OCI-LY7 (cell line): ENCODE data around the gene PTGES3. TPM values are rescaled to one million over a fixed set of nuclear protein-coding genes. Genes with fewer than 3 reads are reported as not detected.

Experiments used
- BruUV-seq: library from RNA; stranded (reverse); fragments of 400-500 nt; replicated peaks from 2 replicates; lab custom pipeline; 2021; lab: Mats Ljungman, UMichigan
- CTCF ChIA-PET: fragments of 300-600 bp; sonication (Branson Sonifier 250); formaldehyde crosslinking; loops from one replicate; lab custom pipeline; 2022; ENCODE audit warnings: antibody characterized with exemption; ENCODE audit not compliant: unreplicated experiment; lab: Charles Lee
- POLR2A ChIA-PET: fragments of 300-600 bp; sonication (Branson Sonifier 250); formaldehyde crosslinking; loops from one replicate; lab custom pipeline; 2022; ENCODE audit warnings: antibody characterized with exemption; lab: Charles Lee
- DNase-seq: peaks from one replicate; pipeline ENCODE4 v3.0.0-alpha.2; 2015; ENCODE audit warnings: low spot score
- H2AFZ ChIP-seq: fragments of 200-600 bp; sonication (generic), shearing (Covaris generic); 2 replicates; pipeline ENCODE4 v1.6.1; 2014; ENCODE audit warnings: mild to moderate bottlenecking, antibody characterized with exemption, low read length, moderate library complexity
- H3K27ac ChIP-seq: fragments of 200-600 bp; sonication (generic); 2 replicates; pipeline ENCODE4 v1.5.1; 2014; ENCODE audit warnings: mixed run types, low read depth, mild to moderate bottlenecking, moderate library complexity, low read length, inconsistent platforms; ENCODE audit not compliant: poor library complexity, severe bottlenecking
- H3K36me3 ChIP-seq: fragments of 200-600 bp; sonication (generic); 2 replicates; pipeline ENCODE4 v1.6.1; 2014; ENCODE audit warnings: mild to moderate bottlenecking, antibody characterized with exemption, low read length, moderate library complexity, mixed read lengths; ENCODE audit not compliant: insufficient read depth
- H3K4me1 ChIP-seq: fragments of 200-600 bp; sonication (generic); 2 replicates; pipeline ENCODE4 v1.5.1; 2014; ENCODE audit warnings: mild to moderate bottlenecking, low read length; ENCODE audit not compliant: insufficient read depth, poor library complexity, severe bottlenecking
- H3K4me2 ChIP-seq: fragments of 200-600 bp; sonication (generic); 2 replicates; pipeline ENCODE4 v1.6.1; 2014; ENCODE audit warnings: mild to moderate bottlenecking, low read length
- H3K4me3 ChIP-seq: fragments of 200-600 bp; sonication (generic); 2 replicates; pipeline ENCODE4 v1.5.1; 2014; ENCODE audit warnings: mild to moderate bottlenecking, low read depth, low read length; ENCODE audit not compliant: poor library complexity, severe bottlenecking
- H3K79me2 ChIP-seq: fragments of 200-600 bp; sonication (generic); 2 replicates; pipeline ENCODE4 v1.6.1; 2016; ENCODE audit warnings: low read depth, mild to moderate bottlenecking, low read length, moderate library complexity, mixed read lengths; ENCODE audit not compliant: insufficient read depth
- H3K9me2 ChIP-seq: fragments of 200-600 bp; sonication (generic); 2 replicates; pipeline ENCODE4 v1.6.1; 2016; ENCODE audit warnings: mild to moderate bottlenecking, low read length, mixed read lengths; ENCODE audit not compliant: insufficient read depth
- H3K9me3 ChIP-seq: fragments of 200-600 bp; sonication (generic); 2 replicates; pipeline ENCODE4 v1.6.1; 2014; ENCODE audit warnings: mild to moderate bottlenecking, mixed run types, low read length, mixed read lengths
- H4K20me1 ChIP-seq: fragments of 200-600 bp; sonication (generic); 2 replicates; pipeline ENCODE4 v1.6.1; 2014; ENCODE audit warnings: mild to moderate bottlenecking, antibody characterized with exemption, low read length, moderate library complexity, mixed read lengths; ENCODE audit not compliant: insufficient read depth
- EZH2phosphoT487 ChIP-seq: fragments of 200-600 bp; sonication (generic); IDR thresholded peaks from 2 replicates; pipeline ENCODE4 v1.6.1; 2018; ENCODE audit warnings: low read depth, borderline replicate concordance, mild to moderate bottlenecking, mixed run types, antibody characterized with exemption, low read length, moderate library complexity, mixed read lengths
- intact Hi-C: fragments of 100-400 bp; cut with micrococcal nuclease; formaldehyde crosslinking; loops from one replicate; pipeline ENCODE4 v1.10.0; 2022; ENCODE audit not compliant: unreplicated experiment
- total RNA-seq, 2 experiments: library from RNA; depleted of rRNA in 1 of 2; stranded (reverse); fragments of >200 nt in 1 of 2; shearing (Covaris generic) in 1 of 2; gene quantifications; 2 replicates each; pipeline ENCODE4 v1.2.3, GENCODE V29; 2014 to 2022
- TF ChIP-seq, protein P1 (sequence below): fragments of 200-600 bp; sonication (generic); conservative IDR thresholded peaks from 2 replicates; pipeline ENCODE4 v1.5.1; 2014; ENCODE audit warnings: mild to moderate bottlenecking, antibody characterized with exemption, low read length, moderate library complexity, mixed read lengths

PTGES3 gene
- total RNA-seq, 2 experiments from 2014 or later = 91.2 to 269 TPM

GRCh38 chr12:56716458-56716857 is 28.4 kb upstream of the PTGES3 start:
- TF ChIP-seq, protein P1, sequence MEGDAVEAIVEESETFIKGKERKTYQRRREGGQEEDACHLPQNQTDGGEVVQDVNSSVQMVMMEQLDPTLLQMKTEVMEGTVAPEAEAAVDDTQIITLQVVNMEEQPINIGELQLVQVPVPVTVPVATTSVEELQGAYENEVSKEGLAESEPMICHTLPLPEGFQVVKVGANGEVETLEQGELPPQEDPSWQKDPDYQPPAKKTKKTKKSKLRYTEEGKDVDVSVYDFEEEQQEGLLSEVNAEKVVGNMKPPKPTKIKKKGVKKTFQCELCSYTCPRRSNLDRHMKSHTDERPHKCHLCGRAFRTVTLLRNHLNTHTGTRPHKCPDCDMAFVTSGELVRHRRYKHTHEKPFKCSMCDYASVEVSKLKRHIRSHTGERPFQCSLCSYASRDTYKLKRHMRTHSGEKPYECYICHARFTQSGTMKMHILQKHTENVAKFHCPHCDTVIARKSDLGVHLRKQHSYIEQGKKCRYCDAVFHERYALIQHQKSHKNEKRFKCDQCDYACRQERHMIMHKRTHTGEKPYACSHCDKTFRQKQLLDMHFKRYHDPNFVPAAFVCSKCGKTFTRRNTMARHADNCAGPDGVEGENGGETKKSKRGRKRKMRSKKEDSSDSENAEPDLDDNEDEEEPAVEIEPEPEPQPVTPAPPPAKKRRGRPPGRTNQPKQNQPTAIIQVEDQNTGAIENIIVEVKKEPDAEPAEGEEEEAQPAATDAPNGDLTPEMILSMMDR = no peak
- no peak for TF ChIP-seq EZH2phosphoT487
- peaks cover 95% of the 10 kb centered on the region for H3K36me3 ChIP-seq
- BruUV-seq = no TSS peak

DNA sequence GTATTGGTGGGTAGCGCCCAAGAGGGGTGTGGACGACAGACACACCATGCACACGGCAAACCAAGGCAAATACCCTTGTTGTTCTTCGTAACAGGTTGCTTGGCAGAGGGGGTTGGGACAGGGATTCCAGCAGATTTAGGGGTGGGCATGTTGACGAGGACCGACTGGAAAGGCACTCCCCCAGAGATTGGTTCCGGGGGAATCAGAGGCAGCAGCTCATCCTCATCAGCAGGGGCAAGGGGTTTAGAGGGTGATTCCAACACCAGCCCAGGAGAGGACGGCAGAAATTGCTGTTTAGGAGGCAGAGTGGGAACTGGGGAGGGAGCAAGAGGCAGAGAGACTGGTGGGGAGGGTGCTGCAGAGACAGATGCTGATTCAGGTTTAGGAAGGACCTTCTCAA is 27.7 kb upstream of the PTGES3 start:
- no peak overlapping the region for H3K27ac ChIP-seq
- peaks cover 42% of the 10 kb centered on the region for H3K4me1 ChIP-seq
- POLR2A ChIA-PET = interaction anchor here (0.5 kb wide), 1 partner anchor 14 kb away, joined by 3 read pairs; no protein-coding TSS in a partner anchor
- intact Hi-C loops = no loop called here
- H3K36me3 ChIP-seq = peaks cover 95% of the 10 kb centered on the region
- TF ChIP-seq, protein P1 = no peak
- TF ChIP-seq EZH2phosphoT487 = no peak
- H2AFZ ChIP-seq = no peak overlapping the region
- H4K20me1 ChIP-seq = peaks cover 36% of the 10 kb centered on the region
- no peaks in the 10 kb centered on the region for H3K9me3 ChIP-seq
- no peak overlapping the region for H3K4me2 ChIP-seq
- DNase-seq = no peak
- CTCF ChIA-PET = no interaction called here
- H3K9me2 ChIP-seq = no peaks in the 10 kb centered on the region
- H3K4me3 ChIP-seq = no peak overlapping the region
- BruUV-seq = no TSS peak
- peaks cover 58% of the 10 kb centered on the region for H3K79me2 ChIP-seq

More at GRCh38 chr12:56716458-56716857, 28.4 kb upstream of the PTGES3 start:
- H3K4me2 ChIP-seq = 0 out of 2 replicates have a peak overlapping the region, but pooled peaks have one; percentile 20
- POLR2A ChIA-PET = interaction anchor here (1.0 to 1.1 kb wide), 2 partner anchors 24 to 25 kb away, joined by 3 to 4 read pairs; no protein-coding TSS in a partner anchor
- no peaks in the 10 kb centered on the region for H3K9me2 ChIP-seq
- peaks cover 65% of the 10 kb centered on the region for H3K79me2 ChIP-seq
- peak overlapping the region; percentile 12 for H3K27ac ChIP-seq
- intact Hi-C loops = no loop called here
- H3K4me1 ChIP-seq = peaks cover 49% of the 10 kb centered on the region
- CTCF ChIA-PET = no interaction called here
- no peak for DNase-seq
- no peak overlapping the region for H2AFZ ChIP-seq
- no peak overlapping the region for H3K4me3 ChIP-seq
- H3K9me3 ChIP-seq = no peaks in the 10 kb centered on the region
- peaks cover 42% of the 10 kb centered on the region for H4K20me1 ChIP-seq

DNA sequence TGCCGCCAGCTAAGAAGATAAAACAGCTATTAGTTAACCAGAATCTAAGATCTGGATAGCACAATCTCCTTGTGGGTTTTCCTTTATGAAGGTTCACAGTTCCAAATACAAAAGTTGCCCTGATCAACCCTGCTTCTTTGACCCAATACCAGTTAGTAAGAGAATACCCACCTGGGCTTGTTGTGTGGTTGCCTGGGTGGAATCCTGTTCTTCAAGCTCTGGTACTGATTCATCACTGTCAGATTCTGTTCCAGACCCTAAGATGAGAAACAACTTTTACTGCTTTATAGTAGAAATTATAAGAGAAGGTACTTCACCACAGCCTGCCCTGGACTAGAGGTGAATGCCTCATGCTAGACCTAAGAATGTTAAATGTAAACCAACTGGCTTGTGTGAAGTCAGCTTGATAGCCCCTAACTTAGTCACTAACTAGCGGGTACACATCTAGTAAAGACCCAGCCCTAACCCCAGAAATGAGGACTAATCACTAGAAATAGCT is 26.4 kb upstream of the PTGES3 start:
- intact Hi-C loops = no loop called here
- no peak overlapping the region for H3K4me2 ChIP-seq
- H3K36me3 ChIP-seq = peaks cover 83% of the 10 kb centered on the region
- CTCF ChIA-PET = no interaction called here
- POLR2A ChIA-PET = no interaction called here
- BruUV-seq = no TSS peak
- no peaks in the 10 kb centered on the region for H3K9me2 ChIP-seq
- H3K4me1 ChIP-seq = peaks cover 29% of the 10 kb centered on the region
- no peak for DNase-seq
- H2AFZ ChIP-seq = no peak overlapping the region
- no peak overlapping the region for H3K4me3 ChIP-seq
- peaks cover 45% of the 10 kb centered on the region for H3K79me2 ChIP-seq
- H3K9me3 ChIP-seq = no peaks in the 10 kb centered on the region
- H4K20me1 ChIP-seq = peaks cover 28% of the 10 kb centered on the region; the same call in 1 of the 2 replicates
- no peak overlapping the region for H3K27ac ChIP-seq
- no peak for TF ChIP-seq EZH2phosphoT487
- TF ChIP-seq, protein P1 = no peak
